SK-N-MC (cell line): ENCODE results near the gene KRTCAP3.

ENCODE experiments used
- EZH2 ChIP-seq: fragments of 200-600 bp; sonication (generic); IDR thresholded peaks from one replicate; pipeline ENCODE4 v1.6.1; 2017; ENCODE audit warnings: antibody characterized with exemption
- FOXP2 ChIP-seq: optimal IDR thresholded peaks from 2 replicates; pipeline ENCODE3; 2011; ENCODE audit warnings: mild to moderate bottlenecking, moderate library complexity; ENCODE audit not compliant: insufficient read depth; ENCODE audit errors: extremely low read length, control extremely low read depth
- POLR2AphosphoS5 ChIP-seq: IDR thresholded peaks from 2 replicates; pipeline ENCODE4 v1.6.1; 2012; ENCODE audit warnings: mild to moderate bottlenecking, low read depth, low read length, borderline replicate concordance

DNA sequence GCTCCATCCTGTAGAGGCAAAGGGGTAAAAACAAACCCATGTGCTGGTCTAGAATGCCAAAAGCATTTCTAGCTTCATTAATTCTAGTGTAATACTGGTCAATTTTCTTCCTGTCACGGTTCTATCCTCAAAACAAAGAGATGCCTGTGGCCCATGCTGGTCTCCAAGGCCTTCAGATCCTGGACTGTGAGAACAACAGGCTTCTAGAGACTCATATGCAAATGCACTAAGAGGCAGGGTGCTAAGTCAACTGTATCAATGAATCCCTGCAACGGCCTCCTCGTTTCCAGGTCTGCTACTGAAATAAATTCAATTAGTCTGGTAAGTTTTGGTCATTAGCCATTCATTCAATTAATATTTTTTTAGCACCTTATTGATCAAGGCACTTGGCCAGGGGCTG, 43.3 kb downstream of the KRTCAP3 start:
- TF ChIP-seq EZH2 (no peak), POLR2AphosphoS5 (no peak), FOXP2 (no peak)
